22Rv1 (cell line): ENCODE measurements around the gene NRXN3.

ENCODE experiments used
- H3K27ac ChIP-seq: fragments of 450-650 bp; 2 replicates; pipeline ENCODE4 v1.5.1; 2017
- ZFX ChIP-seq: fragments of 450-650 bp; IDR thresholded peaks from 2 replicates; pipeline ENCODE4 v1.6.1; 2017; ENCODE audit warnings: antibody characterized with exemption, borderline replicate concordance
- TF ChIP-seq, protein P1 (sequence below): fragments of 450-650 bp; IDR thresholded peaks from 2 replicates; pipeline ENCODE4 v1.5.1; 2017; ENCODE audit warnings: mild to moderate bottlenecking

Gene NRXN3

GRCh38 chr14:79242666-79243065, 1072.5 kb downstream of the NRXN3 start:
- no peak overlapping the region for H3K27ac ChIP-seq
- TF ChIP-seq, protein P1, sequence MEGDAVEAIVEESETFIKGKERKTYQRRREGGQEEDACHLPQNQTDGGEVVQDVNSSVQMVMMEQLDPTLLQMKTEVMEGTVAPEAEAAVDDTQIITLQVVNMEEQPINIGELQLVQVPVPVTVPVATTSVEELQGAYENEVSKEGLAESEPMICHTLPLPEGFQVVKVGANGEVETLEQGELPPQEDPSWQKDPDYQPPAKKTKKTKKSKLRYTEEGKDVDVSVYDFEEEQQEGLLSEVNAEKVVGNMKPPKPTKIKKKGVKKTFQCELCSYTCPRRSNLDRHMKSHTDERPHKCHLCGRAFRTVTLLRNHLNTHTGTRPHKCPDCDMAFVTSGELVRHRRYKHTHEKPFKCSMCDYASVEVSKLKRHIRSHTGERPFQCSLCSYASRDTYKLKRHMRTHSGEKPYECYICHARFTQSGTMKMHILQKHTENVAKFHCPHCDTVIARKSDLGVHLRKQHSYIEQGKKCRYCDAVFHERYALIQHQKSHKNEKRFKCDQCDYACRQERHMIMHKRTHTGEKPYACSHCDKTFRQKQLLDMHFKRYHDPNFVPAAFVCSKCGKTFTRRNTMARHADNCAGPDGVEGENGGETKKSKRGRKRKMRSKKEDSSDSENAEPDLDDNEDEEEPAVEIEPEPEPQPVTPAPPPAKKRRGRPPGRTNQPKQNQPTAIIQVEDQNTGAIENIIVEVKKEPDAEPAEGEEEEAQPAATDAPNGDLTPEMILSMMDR = no peak
- no peak for TF ChIP-seq ZFX

DNA sequence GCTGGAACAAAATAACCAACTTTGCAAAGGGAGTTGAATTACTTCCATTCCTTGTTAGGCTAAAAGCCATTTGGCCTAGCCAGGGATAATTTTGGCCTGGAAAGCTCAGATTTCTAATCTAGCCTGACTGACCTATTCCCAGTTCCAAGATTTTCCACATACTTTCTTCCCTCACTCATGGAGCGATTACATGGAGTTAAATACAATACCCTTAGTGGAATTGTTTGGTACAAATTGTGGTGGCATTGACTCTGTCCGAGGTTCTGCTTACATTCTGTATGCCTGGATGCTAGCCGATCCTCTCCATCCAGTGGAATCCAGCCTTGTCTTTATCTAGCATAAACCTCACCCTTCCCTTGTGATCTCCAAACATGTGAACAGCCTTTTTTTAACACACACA, 1076.0 kb downstream of the NRXN3 start:
- no peak overlapping the region for H3K27ac ChIP-seq
- TF ChIP-seq, protein P1 = no peak

GRCh38 chr14:79248126-79248525, 1078.0 kb downstream of the NRXN3 start:
- TF ChIP-seq ZFX = no peak
- TF ChIP-seq, protein P1 = no peak
- H3K27ac ChIP-seq = no peak overlapping the region

DNA sequence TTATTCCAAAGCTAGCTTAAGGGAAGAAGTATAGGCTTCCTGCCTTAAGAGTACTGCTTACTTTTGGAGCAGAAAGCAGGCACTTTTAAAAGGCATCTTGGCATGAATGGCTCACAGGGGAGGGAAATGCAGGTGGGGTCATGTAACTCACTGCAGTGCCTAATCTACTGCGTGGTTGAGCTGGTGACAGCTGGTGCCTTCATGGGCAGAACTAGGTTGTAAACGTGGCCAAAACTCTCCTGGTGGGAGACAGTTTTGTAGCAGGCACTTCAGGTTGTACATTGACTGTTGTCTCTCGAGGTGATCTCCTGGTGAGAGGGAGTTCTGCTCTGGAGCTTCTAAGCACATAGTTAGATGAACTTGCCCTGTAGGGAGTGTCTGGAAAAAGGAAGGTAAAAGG, 1078.6 kb downstream of the NRXN3 start:
- TF ChIP-seq ZFX = no peak
- TF ChIP-seq, protein P1 = no peak
- H3K27ac ChIP-seq = no peak overlapping the region

- no peak overlapping the region for H3K27ac ChIP-seq
- TF ChIP-seq ZFX = no peak
- TF ChIP-seq, protein P1 = no peak
Measured at GRCh38 chr14:79251278-79251677, 1081.1 kb downstream of the NRXN3 start.

GRCh38 chr14:79253576-79253975, 1083.4 kb downstream of the NRXN3 start:
- TF ChIP-seq, protein P1 = no peak
- no peak for TF ChIP-seq ZFX

DNA sequence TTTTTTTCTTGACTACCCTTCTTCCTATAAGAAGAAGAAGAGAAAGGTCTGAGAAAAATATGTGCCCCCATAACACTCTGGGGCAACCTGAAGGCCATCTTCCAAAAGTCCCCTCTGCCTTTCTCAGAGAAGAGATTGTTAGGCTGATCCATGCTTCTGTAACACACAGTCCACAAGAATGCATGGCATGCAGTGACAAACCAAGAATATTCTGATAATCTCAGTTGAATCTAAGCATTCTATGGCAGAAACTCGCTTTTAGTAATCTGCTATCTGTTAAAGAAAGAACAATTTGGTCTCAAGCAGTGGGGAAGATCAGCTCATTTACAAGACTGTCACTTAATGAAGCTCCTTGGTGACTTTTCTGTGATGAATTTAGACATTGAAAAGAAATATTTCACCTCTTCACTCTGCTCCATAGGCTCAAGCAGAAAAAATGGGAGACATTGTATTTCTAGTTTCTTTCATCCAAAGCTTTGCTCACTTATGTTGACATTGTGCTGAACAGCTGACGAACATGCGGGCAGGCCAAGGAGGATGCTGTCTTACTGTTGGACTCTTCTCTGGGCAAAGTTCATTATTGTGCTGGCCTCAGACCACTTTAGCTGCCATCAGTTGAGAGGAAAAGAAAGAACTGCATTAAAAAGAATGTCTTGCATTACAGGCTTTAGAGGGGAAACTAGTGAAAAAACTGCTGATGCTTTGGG, 1084.0 kb downstream of the NRXN3 start:
- TF ChIP-seq, protein P1 = no peak
- no peak for TF ChIP-seq ZFX
- no peak overlapping the region for H3K27ac ChIP-seq

More at GRCh38 chr14:79253576-79253975, 1083.4 kb downstream of the NRXN3 start:
- no peak overlapping the region for H3K27ac ChIP-seq
